ENCODE results near the gene SLC19A1.

DNA sequence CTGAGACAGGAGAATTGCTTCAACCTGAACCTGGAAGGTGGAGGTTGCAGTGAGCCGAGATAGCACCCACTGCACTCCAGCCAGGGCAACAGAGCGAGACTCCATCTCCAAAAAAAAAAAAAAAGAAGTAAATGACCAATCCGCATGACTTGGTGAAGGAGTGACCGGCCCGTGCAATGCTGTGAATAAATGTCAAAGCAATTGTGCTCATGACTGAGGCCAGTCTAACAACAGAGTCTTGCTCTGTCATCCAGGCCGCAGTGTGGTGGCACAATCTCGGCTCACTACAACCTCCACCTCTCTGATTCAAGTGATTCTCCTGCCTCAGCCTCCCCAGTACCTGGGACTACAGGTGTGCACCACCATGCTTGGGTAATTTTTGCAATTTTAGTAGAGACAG, 27.8 kb upstream of the SLC19A1 start:
- TF ChIP-seq, protein P1, sequence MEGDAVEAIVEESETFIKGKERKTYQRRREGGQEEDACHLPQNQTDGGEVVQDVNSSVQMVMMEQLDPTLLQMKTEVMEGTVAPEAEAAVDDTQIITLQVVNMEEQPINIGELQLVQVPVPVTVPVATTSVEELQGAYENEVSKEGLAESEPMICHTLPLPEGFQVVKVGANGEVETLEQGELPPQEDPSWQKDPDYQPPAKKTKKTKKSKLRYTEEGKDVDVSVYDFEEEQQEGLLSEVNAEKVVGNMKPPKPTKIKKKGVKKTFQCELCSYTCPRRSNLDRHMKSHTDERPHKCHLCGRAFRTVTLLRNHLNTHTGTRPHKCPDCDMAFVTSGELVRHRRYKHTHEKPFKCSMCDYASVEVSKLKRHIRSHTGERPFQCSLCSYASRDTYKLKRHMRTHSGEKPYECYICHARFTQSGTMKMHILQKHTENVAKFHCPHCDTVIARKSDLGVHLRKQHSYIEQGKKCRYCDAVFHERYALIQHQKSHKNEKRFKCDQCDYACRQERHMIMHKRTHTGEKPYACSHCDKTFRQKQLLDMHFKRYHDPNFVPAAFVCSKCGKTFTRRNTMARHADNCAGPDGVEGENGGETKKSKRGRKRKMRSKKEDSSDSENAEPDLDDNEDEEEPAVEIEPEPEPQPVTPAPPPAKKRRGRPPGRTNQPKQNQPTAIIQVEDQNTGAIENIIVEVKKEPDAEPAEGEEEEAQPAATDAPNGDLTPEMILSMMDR (IDR thresholded peaks at IDR 0.05 in 8 of 11, conservative IDR thresholded peaks at IDR 0.05 in 3 of 11), result no peak
- TF ChIP-seq POLR2A (IDR thresholded peaks at IDR 0.05) (no peak), POLR2AphosphoS5 (IDR thresholded peaks at IDR 0.05) (no peak)
